ENCODE data around the gene PCAT7. TPM values are rescaled to one million over a fixed set of nuclear protein-coding genes. Genes with fewer than 3 reads are reported as not detected.

The PCAT7 gene
- polyA plus RNA-seq, 1 donor (not counting 4 experiments of a cell fraction or from before 2014, with no cell fraction given) = not detected

- Histone ChIP-seq H3K4me3 (ENCODE audit: control insufficient read depth in 2 of 3, extremely low read depth in 1 of 3, insufficient read depth in 2 of 3, low read depth in 1 of 3, low read length in 3 of 3) (no peak overlapping the region), H3K4me1 (ENCODE audit: control insufficient read depth, extremely low read depth, insufficient read depth, low read length) (no peaks in the 10 kb centered on the region), H3K36me3 (ENCODE audit: control insufficient read depth in 2 of 2, extremely low read depth in 1 of 2, insufficient read depth in 2 of 2, low read length in 2 of 2) (no peaks in the 10 kb centered on the region), H3K79me2 (ENCODE audit: control insufficient read depth, insufficient read depth, low read length) (no peaks in the 10 kb centered on the region), H3K4me2 (ENCODE audit: control insufficient read depth, extremely low read depth, insufficient read depth, low read depth, low read length) (no peak overlapping the region), H3K9me1 (ENCODE audit: control insufficient read depth, extremely low read depth, insufficient read depth, low read length) (no peaks in the 10 kb centered on the region), H3K9ac (ENCODE audit: control insufficient read depth, extremely low read depth, insufficient read depth, low read length) (no peak overlapping the region), H3K27ac (ENCODE audit: control insufficient read depth, insufficient read depth, low read length) (no peak overlapping the region), H3K27me3 (ENCODE audit: control insufficient read depth, extremely low read depth, insufficient read depth, low read length) (peaks cover 5% of the 10 kb centered on the region), H3K9me3 (ENCODE audit: control insufficient read depth, low read depth, low read length) (no peaks in the 10 kb centered on the region), H4K20me1 (ENCODE audit: control insufficient read depth, extremely low read depth, insufficient read depth, low read length) (no peaks in the 10 kb centered on the region), H2AFZ (ENCODE audit: control insufficient read depth, low read length) (no peak overlapping the region)
- DNase-seq (ENCODE audit: low read depth, low spot score) = no peak
- dilution Hi-C loops (cut with MboI; ENCODE audit: extremely low pct_ligation_motif_present, low sequenced_read_pairs) = no loop called here
- TF ChIP-seq, protein P1, sequence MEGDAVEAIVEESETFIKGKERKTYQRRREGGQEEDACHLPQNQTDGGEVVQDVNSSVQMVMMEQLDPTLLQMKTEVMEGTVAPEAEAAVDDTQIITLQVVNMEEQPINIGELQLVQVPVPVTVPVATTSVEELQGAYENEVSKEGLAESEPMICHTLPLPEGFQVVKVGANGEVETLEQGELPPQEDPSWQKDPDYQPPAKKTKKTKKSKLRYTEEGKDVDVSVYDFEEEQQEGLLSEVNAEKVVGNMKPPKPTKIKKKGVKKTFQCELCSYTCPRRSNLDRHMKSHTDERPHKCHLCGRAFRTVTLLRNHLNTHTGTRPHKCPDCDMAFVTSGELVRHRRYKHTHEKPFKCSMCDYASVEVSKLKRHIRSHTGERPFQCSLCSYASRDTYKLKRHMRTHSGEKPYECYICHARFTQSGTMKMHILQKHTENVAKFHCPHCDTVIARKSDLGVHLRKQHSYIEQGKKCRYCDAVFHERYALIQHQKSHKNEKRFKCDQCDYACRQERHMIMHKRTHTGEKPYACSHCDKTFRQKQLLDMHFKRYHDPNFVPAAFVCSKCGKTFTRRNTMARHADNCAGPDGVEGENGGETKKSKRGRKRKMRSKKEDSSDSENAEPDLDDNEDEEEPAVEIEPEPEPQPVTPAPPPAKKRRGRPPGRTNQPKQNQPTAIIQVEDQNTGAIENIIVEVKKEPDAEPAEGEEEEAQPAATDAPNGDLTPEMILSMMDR (optimal IDR thresholded peaks at IDR 0.05 in 1 of 3, IDR thresholded peaks at IDR 0.05 in 1 of 3, conservative IDR thresholded peaks at IDR 0.05 in 1 of 3; ENCODE audit: extremely low read depth in 1 of 3, insufficient read depth in 2 of 3, low read length in 3 of 3) = no peak
- no peak for TF ChIP-seq EZH2 (IDR thresholded peaks at IDR 0.05; ENCODE audit: low read length)
- no peak for FAIRE-seq
These were observed 55.3 kb downstream of the PCAT7 start for GRCh38 chr9:94610181-94610606.

GRCh38 chr9:94611638-94612068 lies 56.8 kb downstream of the PCAT7 start:
- TF ChIP-seq, protein P1 (optimal IDR thresholded peaks at IDR 0.05 in 1 of 3, IDR thresholded peaks at IDR 0.05 in 1 of 3, conservative IDR thresholded peaks at IDR 0.05 in 1 of 3; ENCODE audit: extremely low read depth in 1 of 3, insufficient read depth in 2 of 3, low read length in 3 of 3) = no peak
- TF ChIP-seq EZH2 (IDR thresholded peaks at IDR 0.05; ENCODE audit: low read length) = no peak
- Histone ChIP-seq H3K36me3 (ENCODE audit: control insufficient read depth in 2 of 2, extremely low read depth in 1 of 2, insufficient read depth in 2 of 2, low read length in 2 of 2) (no peaks in the 10 kb centered on the region), H3K27me3 (ENCODE audit: control insufficient read depth, extremely low read depth, insufficient read depth, low read length) (no peaks in the 10 kb centered on the region), H3K79me2 (ENCODE audit: control insufficient read depth, insufficient read depth, low read length) (no peaks in the 10 kb centered on the region), H3K9ac (ENCODE audit: control insufficient read depth, extremely low read depth, insufficient read depth, low read length) (no peak overlapping the region), H3K27ac (ENCODE audit: control insufficient read depth, insufficient read depth, low read length) (no peak overlapping the region), H3K4me3 (ENCODE audit: control insufficient read depth in 2 of 3, extremely low read depth in 1 of 3, insufficient read depth in 2 of 3, low read depth in 1 of 3, low read length in 3 of 3) (no peak overlapping the region), H3K4me2 (ENCODE audit: control insufficient read depth, extremely low read depth, insufficient read depth, low read depth, low read length) (no peak overlapping the region), H4K20me1 (ENCODE audit: control insufficient read depth, extremely low read depth, insufficient read depth, low read length) (no peaks in the 10 kb centered on the region), H2AFZ (ENCODE audit: control insufficient read depth, low read length) (no peak overlapping the region), H3K9me1 (ENCODE audit: control insufficient read depth, extremely low read depth, insufficient read depth, low read length) (no peaks in the 10 kb centered on the region), H3K9me3 (ENCODE audit: control insufficient read depth, low read depth, low read length) (no peaks in the 10 kb centered on the region), H3K4me1 (ENCODE audit: control insufficient read depth, extremely low read depth, insufficient read depth, low read length) (no peaks in the 10 kb centered on the region)
- DNase-seq (ENCODE audit: low read depth, low spot score) (no peak), FAIRE-seq (no peak)
- dilution Hi-C loops (cut with MboI; ENCODE audit: extremely low pct_ligation_motif_present, low sequenced_read_pairs) = no loop called here

All from keratinocyte (primary cell).